Prostate gland (tissue), 2 donors: ENCODE data around the gene RNASET2.

Experiments used
- POLR2A ChIP-seq: fragments of 450-650 bp; IDR thresholded peaks from one replicate; pipeline ENCODE4 v1.6.1; 2016; ENCODE audit warnings: antibody characterized with exemption, mild to moderate bottlenecking
- TF ChIP-seq, protein P1 (sequence below), 4 experiments: fragments of 200-600 bp in 2 of 4; fragments of 450-650 bp in 2 of 4; sonication (generic) in 2 of 4; IDR thresholded peaks; 1 replicate in 3 of 4; 2 replicates in 1 of 4; pipeline ENCODE4 v1.5.1; 2016 to 2019; ENCODE audit warnings: antibody characterized with exemption in 4 of 4, mild to moderate bottlenecking in 2 of 4, moderate library complexity in 2 of 4

DNA sequence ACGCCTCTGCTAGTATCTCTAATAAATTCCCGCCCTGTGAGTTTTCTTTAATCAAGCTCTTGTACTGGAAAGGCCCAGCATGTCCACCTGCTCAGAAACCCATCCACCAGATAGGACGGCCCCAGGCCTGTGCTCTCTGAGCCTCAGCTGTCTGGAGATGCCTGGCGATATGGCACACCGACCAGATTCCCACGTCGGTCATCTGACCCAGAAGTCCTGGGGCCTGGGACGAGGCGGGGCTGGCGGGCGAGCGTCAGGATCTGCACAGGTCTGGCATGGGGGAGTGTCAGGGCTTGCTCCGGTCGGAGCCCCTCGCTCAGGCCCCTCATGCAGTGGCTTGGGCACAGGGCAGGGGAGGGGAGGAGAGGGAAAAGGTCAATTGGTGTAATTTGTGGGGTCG is 10.2 kb downstream of the RNASET2 start:
- TF ChIP-seq, protein P1, sequence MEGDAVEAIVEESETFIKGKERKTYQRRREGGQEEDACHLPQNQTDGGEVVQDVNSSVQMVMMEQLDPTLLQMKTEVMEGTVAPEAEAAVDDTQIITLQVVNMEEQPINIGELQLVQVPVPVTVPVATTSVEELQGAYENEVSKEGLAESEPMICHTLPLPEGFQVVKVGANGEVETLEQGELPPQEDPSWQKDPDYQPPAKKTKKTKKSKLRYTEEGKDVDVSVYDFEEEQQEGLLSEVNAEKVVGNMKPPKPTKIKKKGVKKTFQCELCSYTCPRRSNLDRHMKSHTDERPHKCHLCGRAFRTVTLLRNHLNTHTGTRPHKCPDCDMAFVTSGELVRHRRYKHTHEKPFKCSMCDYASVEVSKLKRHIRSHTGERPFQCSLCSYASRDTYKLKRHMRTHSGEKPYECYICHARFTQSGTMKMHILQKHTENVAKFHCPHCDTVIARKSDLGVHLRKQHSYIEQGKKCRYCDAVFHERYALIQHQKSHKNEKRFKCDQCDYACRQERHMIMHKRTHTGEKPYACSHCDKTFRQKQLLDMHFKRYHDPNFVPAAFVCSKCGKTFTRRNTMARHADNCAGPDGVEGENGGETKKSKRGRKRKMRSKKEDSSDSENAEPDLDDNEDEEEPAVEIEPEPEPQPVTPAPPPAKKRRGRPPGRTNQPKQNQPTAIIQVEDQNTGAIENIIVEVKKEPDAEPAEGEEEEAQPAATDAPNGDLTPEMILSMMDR (IDR thresholded peaks at IDR 0.05), result no peak
- no peak for TF ChIP-seq POLR2A
